HG03457 (cell line): Measurements from ENCODE around the gene TSGA10.
A peak's percentile ranks its signal among the peaks of the same experiment; 100 is the strongest.
"Not testable (repeated sequence)": the region's sequence is repeated elsewhere in the genome, so short reads cannot be mapped to it uniquely, and the experiment has no call there.

Experiments
- ATAC-seq: cut with Tn5 transposase; IDR thresholded peaks from one replicate; pipeline ENCODE4 v1.9.1; 2021; ENCODE audit warnings: moderate number of reproducible peaks; ENCODE audit not compliant: unreplicated experiment

TSGA10 gene

DNA sequence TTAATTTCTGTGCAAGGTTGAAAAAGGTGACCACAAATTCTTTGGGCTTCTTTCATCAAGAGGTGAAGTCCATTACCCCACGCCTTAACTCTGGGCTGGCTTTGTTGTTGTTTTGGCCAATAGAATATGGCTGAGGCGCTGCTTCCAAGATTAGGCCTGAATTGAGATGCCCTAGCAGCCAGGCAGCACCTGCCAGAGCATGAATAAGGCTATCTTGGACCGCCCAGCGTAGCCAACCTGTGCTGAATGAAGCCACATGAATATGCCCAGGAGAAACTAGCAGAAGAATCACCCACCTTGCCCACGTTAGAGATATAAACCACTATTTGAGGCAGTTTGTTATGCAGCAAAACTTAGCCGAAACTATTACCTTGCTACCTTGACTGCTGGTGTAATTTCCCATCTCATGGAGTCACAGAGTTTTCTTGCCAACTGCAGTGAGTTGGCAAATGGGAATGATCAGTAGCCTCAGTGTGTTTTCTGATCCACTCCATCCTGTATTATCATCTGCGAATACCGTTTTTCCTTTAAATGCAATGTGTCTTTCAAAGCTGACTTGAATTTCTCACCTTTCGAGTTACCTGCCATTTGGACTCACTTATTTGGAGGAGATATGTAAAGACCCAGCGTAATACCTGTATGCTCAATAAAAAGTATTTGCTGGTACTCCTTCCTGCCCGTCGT is 679 bp downstream of the TSGA10 start:
- ATAC-seq, result no peak

DNA sequence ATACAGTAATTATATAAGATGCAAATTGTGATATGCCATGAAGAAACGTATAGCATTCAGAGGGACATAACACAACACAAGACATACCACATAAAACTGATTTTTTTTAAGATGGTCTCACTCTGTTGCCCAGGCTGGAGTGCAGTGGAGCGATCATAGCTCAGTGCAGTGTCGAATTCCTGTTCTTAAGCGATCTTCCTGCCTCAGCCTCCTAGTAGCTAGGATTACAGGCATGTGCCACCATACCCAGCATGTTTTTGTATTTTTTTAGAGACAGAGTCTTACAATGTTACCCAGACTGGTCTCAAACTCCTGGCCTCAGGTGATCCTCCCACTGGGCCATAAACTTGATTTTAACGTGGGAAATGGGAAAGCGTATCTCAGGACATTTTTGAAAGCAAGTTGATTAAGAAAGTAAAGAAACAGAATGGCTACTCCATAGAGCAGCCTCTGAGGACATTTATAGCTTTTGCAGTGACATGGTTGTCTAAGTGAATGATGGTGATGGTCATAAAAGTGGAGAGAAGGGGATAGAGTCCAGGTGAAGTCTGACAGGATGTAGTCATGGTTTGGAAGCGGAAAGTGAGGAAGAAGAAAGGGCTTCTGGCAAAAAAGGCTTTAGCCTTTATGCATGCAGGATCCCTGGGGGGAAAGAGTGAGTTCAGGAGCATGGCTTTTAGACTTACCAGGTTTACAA is 2.4 kb downstream of the TSGA10 start:
- no peak for ATAC-seq

DNA sequence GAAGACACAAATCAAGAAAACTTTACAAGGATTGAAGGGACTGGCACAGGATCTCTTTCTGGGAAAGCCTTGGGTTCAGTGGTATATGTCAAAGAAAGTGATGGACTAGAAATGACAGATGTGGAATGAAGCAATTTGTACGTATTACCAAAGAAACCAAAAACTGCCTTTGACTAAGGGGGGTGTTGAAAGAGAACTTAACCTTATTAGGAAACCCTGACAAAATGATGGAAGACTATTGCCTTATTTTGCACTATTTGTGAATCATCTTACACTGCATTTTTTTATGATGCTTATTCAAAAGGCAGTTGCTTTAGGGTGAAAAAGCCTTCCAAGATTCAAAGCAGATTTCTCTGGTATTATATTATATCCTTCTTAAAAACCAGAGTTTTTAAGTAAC is 4.0 kb downstream of the TSGA10 start:
- ATAC-seq, result no peak

DNA sequence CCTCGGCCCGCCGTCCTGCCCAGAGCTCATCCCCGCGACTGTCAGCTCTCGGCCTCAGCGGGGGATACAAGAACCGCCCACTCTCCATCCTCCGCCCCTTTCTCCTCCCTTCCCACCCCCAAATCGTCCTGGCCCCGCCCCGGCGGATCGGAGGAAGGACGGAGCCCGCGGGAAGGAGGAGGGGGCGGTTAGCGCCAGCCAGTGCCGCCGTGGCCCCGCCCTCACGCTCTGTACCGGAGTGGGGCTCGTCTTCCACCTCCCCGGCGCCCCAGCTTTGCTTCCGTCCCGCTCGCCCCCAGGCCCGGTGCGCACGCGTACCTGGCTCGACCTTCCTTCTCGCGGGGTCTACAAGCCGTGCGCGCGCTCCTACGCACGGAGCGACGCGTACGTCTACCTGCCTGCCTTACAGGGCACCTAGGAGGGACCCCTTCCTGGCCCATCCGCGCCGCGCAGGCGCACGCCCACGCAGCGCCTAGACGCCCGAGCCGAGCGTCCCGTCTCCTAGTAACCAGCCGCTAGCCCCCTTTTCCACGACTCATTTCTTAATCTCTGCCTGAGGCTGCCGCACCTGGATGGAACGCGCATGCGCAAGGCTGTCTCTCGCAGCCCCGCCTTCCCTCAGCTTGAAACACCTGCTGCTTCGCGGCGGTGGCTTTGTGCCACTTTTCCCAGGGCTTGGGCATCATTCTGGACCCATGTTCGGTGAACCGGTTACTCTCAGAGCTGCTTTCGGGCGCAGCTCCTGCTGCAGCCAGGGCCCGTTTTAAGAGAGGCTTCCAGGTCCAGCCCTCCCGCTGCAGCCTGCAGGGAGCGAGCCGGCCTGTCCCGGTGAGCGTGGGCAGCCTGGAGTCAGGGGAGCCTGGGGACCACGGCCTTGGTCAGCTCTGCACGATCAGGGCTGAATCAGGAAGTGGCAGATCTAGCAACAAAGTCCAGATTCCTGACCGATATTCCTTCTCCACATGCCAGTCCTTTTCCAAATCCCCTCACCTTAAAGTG is 13.3 kb downstream of the TSGA10 start, which contains the start of gene C2orf15:
TSS of gene C2orf15 (plus strand) at position 598 of the 999 bp plus-strand sequence. CDS start 8,852 bp downstream, outside the sequence.
- ATAC-seq, result peak; percentile 84

DNA sequence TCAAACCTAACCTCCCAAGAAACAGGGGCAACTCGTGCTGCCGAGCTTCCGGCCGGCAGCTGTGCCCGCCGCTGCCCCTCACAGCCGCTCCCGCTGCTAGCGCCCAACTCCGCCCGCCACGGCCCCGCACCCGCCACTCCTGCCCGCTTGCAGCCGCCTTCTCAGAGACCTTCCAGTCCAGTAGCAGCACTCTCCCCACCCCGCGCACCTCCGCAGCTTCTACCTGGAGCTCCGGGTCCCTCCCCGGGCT is 14.0 kb downstream of the TSGA10 start:
- peak; percentile 14 for ATAC-seq

DNA sequence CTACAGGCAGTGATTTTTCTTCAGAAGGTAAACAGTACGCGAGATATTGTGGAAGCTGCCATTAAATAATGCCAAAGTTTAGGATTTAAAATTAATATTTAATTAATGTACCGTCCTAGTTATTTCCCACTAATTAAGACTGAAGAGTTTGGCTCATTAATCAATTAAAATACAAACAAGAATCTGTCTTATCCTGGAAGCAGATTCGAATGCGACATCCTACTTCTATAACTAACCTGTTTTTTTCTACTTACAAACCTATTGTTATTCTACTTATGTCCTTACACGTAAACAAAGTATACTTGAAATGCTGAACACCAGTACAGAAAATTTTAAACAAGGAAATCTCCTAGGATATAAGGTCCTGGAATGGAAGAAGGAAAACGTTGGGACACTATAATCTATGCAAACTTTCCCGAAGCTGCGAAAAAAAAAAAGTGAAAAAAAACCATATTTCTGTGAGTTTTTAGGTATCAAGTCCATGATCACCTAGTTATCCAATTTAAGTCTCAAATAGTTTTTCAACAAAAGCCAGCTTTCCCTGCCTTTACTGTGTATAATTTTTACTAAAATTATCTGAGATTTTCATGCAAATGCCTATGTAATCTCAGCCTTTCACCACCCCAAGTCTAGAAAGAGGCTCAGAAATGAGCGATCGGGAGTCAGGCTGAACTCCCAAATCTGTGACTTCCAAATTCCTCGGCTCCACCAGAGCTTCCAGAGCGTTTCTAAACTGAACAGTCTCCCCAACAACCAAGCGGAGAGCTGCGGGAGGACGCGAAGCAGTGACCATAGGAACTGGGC is 14.5 kb downstream of the TSGA10 start:
- no peak for ATAC-seq

DNA sequence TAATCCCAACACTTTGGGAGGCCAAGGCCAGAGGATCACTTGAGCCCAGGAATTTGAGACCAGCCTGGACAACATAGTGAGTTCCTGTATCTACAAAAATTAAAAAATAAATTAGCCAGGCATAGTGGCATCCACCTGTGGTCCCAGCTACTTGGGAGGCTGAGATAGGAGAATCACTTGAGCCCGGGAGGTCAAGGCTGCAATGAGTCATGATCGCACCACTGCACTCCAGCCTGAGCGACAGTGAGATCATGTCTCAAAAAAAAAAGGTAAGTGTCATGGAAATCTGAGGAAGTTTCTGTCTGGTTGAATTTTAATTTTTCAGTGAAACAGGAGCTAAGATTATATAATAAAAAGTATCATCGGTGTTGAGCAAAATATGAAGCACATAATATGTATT is 15.7 kb downstream of the TSGA10 start:
- no peak for ATAC-seq

DNA sequence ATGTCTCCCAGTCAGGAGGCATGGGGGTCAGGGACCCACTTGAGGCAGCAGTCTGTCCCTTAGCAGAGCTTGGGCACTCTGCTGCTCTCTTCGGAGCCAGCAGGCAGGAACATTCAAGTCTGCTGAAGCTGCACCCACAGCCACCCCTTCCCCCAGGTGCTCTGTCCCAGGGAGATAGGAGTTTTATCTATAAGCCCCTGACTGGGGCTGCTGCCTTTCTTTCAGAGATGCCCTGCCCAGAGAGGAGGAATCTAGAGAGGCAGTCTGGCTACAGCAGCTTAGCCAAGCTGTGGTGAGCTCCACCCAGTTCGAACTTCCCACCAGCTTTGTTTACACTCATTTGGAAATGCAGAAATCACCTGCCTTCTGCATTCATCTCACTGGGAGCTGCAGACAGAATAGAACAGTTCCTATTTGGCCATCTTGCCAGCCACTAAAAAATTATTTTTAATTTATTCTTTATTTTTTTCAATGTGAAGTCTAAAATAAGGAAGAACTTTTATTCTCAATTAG is 19.6 kb downstream of the TSGA10 start:
- ATAC-seq, result not testable (repeated sequence)

DNA sequence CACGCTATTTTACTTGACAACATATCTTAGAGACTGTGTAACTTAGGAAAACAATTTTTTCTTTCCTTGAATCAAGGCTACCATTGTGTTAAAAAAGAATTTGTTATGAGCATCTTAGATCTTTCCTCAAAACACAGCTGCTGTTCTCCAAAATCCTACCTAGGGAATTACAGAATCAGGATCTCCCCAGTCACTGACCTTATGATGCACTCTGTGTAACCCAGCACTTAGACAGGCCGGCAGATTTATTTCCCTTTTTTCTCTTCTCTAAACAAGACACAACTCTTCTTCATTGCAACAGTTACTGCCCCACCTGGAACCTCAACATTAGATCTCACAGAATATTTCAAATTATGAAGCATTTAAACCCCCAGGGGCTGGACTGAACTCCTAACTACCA is 26.8 kb downstream of the TSGA10 start:
- ATAC-seq, result no peak

DNA sequence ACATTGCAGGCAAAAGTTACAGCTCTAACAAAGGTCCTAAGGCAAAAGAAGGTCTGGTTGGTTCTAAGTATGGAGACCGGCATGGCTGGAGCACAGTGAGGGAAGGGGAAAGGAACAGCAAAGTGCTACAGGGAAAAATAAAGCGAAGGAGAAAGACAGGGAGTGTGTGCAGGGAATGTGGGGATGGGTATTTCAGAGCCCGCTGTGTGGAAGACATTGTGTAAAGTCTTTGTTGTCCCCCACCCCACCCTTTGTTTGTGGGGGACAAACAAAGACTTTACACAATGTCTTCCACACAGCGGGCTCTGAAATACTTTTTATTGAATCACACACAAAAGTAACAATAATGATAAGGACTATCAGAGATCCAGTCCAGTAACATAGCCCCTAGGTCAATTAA is 42.1 kb downstream of the TSGA10 start:
- ATAC-seq, result no peak

DNA sequence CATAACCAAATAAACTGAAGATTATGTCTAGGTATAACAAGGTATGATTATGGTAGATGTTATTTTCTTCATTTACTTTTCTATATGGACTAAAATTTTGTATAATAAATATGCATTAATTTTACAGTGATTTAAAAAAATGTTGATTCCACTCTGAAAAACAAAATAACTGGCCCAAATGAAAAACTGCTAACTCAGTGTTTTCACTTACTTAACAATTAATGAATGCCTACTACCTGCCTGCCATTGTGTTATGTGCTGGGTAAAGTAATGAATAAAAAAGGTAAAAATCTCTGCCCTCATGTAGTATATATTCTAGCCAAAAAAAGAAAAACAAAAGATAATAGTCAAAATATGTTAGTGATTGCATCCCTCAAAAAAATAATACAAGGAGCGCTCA is 42.8 kb downstream of the TSGA10 start:
- ATAC-seq, result no peak

DNA sequence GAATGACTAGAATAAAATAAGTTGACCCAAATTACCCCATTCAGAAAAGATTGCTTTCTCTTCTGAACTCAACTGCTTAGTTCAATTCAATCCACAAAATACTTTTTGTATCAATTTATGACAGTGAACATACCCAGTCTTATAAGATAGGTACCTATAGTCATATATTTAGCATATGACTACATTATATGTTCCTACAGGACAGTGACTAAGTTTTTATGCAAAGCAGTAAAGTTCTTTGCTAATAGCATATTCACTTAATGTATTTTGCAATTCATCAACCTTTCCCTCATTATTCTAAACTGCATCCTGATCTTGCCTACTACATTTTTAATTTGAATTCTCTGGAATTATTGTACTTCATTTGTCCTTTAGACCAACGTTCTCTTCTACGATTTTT is 43.5 kb downstream of the TSGA10 start:
- ATAC-seq, result no peak

DNA sequence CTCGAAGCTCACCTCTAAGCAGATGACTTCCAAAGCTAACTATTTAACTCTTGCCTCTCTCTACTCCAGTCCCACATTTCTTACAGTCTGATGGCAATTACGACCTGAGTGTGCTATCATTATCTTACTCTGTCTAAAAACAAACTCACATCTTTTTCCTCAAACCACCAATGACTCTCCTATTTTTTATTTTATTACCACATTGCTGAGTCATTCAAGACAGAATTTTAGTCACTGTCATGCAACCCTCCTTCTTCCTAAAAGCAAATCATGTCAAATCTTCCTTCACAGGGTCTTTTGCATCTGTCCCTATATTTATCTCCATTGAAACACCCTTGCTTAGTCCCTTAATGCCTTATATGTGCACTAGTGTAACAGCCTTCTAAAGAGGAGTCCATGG is 47.8 kb downstream of the TSGA10 start:
- ATAC-seq, result no peak

DNA sequence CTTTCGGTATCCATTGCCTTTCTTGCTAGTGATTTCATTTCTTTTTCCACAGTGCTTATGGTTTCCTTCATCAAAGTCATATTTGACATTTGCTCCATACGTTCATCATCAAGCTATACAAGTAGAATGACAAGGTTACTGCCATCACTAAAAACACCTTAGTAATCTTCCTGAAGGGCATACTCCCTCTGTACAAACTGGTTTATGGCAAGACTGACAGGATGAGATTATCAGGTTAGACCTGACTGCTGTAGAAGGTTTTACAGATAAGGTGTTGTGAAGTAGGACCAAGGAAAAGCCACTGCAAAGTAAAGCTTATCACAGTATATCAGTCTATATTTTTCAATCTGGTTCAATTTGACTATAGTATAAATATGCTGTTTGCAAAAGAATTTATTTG is 50.7 kb downstream of the TSGA10 start:
- no peak for ATAC-seq

DNA sequence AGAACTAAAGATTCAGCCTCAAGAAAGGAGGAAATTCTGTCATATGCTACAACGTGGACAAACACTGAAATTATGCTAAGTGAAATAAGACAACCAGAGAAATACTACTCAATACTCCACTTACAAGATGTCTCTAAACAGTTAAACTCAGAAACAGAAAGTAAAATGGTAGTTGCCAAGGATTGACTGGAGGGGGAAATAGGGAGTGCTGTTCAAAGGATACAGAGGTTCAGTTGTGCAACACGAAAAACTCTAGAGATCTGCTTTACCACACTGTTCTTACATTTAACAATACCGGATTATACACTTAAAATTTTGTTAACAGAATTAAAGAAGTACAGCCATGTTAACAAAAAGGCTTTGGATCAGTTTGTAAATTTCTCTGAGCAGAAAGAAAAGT is 53.0 kb downstream of the TSGA10 start:
- ATAC-seq, result no peak

DNA sequence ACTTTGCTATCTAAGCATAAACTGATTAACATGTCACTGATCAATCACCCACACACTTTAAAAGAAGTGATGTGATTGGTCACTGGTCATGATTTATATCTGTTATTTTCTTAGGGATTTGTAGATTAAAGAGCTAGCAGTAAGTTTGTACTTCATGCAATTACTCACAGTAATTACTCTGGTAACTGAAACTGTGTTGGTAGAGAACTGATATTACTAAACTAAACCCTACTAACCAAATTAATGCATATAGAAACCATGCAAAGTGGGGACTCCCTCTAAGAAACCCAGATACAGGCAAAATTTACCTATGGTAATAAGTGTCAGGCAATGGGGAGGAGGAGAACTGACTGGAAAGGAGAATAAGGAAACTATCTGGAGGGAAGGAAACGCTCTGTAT is 58.0 kb downstream of the TSGA10 start:
- no peak for ATAC-seq

DNA sequence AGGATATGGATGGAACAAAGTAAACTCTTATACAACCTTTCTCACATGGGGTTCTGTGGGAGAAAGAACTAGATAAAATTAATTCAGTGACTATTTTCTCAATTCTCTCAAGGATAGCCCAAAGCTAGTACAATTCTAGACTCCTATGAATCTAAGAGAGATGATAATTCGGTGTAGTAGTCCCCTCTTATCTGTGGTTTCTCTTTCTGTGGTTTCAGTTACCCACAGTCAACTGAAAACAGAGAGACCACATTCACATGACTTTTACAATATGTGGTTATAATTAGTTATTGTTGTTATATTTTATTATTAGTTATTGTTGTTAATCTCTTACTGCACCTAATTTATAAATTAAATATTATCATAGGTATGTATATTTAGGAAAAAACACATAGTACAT is 66.7 kb downstream of the TSGA10 start:
- ATAC-seq, result no peak

DNA sequence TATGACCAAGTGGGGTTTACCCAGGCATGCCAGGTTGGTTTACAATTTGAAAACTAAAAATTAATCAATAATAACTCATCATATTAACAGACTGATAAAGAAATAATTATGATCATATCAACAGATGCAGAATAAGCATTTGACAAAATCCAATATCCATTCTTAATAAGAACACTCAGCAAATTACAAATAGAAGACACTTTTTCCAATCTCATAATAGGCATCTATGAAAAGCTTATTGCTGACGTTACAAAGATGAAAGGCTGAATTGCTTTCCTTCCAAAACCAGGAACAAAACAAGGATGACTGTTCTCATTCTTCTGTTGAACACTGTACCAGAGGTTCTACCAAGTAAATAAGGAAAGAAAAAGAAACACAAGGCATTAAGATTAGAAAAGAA is 68.4 kb downstream of the TSGA10 start:
- no peak for ATAC-seq

DNA sequence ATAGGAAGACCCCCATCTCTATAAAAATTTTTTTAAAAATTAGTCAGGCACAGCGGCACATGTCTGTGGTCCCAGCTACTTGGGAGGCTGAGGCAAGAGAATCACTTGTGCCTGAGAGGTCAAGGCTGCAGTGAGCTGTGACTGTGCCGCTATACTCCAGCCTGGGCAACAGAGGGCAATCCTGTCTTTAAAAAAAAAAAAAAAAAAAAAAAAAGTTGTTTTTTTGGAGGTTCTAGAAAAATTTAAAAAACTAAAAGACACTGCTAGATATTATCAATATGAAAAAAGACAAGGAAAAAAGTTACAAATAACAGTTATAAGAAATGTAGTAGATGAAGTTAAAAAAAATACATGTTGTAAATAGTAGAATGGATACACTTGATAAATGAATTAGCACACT is 69.3 kb downstream of the TSGA10 start:
- no peak for ATAC-seq

DNA sequence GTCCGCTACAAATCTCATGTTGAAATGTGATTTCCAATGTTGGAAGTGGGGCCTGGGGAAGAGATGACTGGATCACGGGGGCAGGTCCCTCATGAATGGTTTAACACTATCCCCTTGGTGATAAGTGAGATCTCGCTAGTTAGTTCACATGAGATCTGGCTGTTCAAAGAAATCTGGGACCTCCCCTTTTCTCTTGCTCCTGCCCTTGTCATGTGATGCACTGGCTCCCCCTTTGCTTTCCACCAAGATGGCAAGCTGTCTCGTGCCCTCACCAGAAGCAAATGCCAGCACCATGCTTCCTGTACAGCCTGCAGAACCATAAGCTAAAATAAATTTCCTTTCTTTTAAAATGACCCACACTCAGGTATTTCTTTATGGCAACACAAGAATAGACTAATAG is 70.5 kb downstream of the TSGA10 start:
- ATAC-seq, result no peak

DNA sequence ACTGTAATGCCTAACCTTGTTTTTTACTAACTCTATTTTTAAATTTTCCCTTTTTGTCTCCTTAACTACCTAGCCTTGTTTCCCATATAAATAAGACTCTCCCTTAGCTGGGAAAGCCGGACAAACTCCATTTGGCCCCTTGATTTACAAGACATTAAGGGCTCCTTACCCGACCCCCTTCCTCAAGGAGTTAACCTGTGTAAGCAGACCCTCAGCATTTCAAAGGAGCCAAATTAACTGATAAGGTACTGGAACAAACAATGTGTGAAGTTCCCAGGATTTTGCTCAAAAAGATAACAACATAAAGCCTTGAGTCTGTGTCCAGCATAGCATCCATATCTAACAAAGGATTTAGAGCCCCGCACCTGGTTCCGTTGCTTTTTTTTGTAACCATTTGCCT is 72.9 kb downstream of the TSGA10 start:
- no peak for ATAC-seq
